GM23248 (cell line): ENCODE results near the gene NHS.

Experiments
- EZH2 ChIP-seq: fragments of 200-600 bp; sonication (generic); IDR thresholded peaks from 2 replicates; pipeline ENCODE4 v1.6.1; 2018; ENCODE audit warnings: antibody characterized with exemption, mild to moderate bottlenecking; ENCODE audit not compliant: insufficient read depth, poor library complexity, severe bottlenecking
- EZH2phosphoT487 ChIP-seq: fragments of 200-600 bp; sonication (generic); IDR thresholded peaks from 2 replicates; pipeline ENCODE4 v1.6.1; 2018; ENCODE audit warnings: antibody characterized with exemption, moderate library complexity, mild to moderate bottlenecking, low read depth; ENCODE audit not compliant: insufficient read depth

GRCh38 chrX:17537723-17538243, 162.8 kb downstream of the NHS start:
- TF ChIP-seq EZH2phosphoT487 (no peak), EZH2 (no peak)
